NCI-H2171 (cell line): ENCODE results near the gene GATA6.
"Not testable (repeated sequence)": the region's sequence is repeated elsewhere in the genome, so short reads cannot be mapped to it uniquely, and the experiment has no call there.

Experiments used
- DNase-seq: peaks from one replicate; lab custom pipeline; 2025; lab: John Stamatoyannopoulos, UW

The GATA6 gene

GRCh38 chr18:22204996-22205395, 35.6 kb downstream of the GATA6 start:
- no peak for DNase-seq

- DNase-seq = no peak
These were observed 37.8 kb downstream of the GATA6 start for GRCh38 chr18:22207021-22207758.

GRCh38 chr18:22210311-22210754, 40.9 kb downstream of the GATA6 start:
- no peak for DNase-seq

- no peak for DNase-seq
These were observed 42.3 kb downstream of the GATA6 start for GRCh38 chr18:22211657-22212056.

GRCh38 chr18:22213333-22213973, 44.1 kb downstream of the GATA6 start:
- DNase-seq = no peak

- no peak for DNase-seq
These were observed 45.5 kb downstream of the GATA6 start for GRCh38 chr18:22214731-22215528.

- no peak for DNase-seq
These were observed 49.4 kb downstream of the GATA6 start for GRCh38 chr18:22218835-22219234.

GRCh38 chr18:22219568-22220355, 50.4 kb downstream of the GATA6 start:
- DNase-seq = no peak

GRCh38 chr18:22220585-22220984, 51.2 kb downstream of the GATA6 start:
- not testable (repeated sequence) for DNase-seq

- no peak for DNase-seq
These were observed 52.0 kb downstream of the GATA6 start for GRCh38 chr18:22221350-22221749.

- no peak for DNase-seq
These were observed 54.0 kb downstream of the GATA6 start for GRCh38 chr18:22223254-22223964.

- no peak for DNase-seq
These were observed 54.6 kb downstream of the GATA6 start for GRCh38 chr18:22223965-22224322.

- no peak for DNase-seq
These were observed 55.0 kb downstream of the GATA6 start for GRCh38 chr18:22224339-22224738.

- no peak for DNase-seq
These were observed 57.4 kb downstream of the GATA6 start for GRCh38 chr18:22226801-22227200.

GRCh38 chr18:22228976-22229375, 59.6 kb downstream of the GATA6 start:
- no peak for DNase-seq

- DNase-seq = no peak
These were observed 60.2 kb downstream of the GATA6 start for GRCh38 chr18:22229456-22230124.

- DNase-seq = no peak
These were observed 61.1 kb downstream of the GATA6 start for GRCh38 chr18:22230471-22230945.

GRCh38 chr18:22233266-22233665, 63.9 kb downstream of the GATA6 start:
- DNase-seq = no peak

GRCh38 chr18:22238036-22238435, 68.6 kb downstream of the GATA6 start:
- no peak for DNase-seq

GRCh38 chr18:22238681-22239080, 69.3 kb downstream of the GATA6 start:
- DNase-seq = no peak

GRCh38 chr18:22241921-22242361, 72.6 kb downstream of the GATA6 start:
- no peak for DNase-seq
